Activated naive CD4-positive, alpha-beta T cell treated with anti-CD3 and anti-CD28 coated beads, Interleukin-2, amount 50 U/mL, for 72 hours (primary cell): Measurements from ENCODE around the gene TBXAS1. TPM values are rescaled to one million over a fixed set of nuclear protein-coding genes. Genes with fewer than 3 reads are reported as not detected.

Source experiments
- ATAC-seq, 2 donors: fragments of 150-1000 bp; cut with Tn5 transposase; 2 replicates each; pipeline ENCODE4 v1.10.0; 2021; ENCODE audit warnings: mild to moderate bottlenecking in 2 of 2, moderate library complexity in 2 of 2
- DNase-seq, 2 donors: peaks; one replicate each; pipeline ENCODE4 v3.0.0; 2021 to 2022; ENCODE audit warnings: low spot score in 2 of 2
- H3K27ac Mint-ChIP-seq, 2 donors: one replicate each; pipeline ENCODE4 v1.8.0; 2022; ENCODE audit warnings: mild to moderate bottlenecking in 2 of 2, mixed read lengths in 2 of 2
- H3K36me3 Mint-ChIP-seq, 2 donors: one replicate each; pipeline ENCODE4 v1.8.0; 2022; ENCODE audit warnings: mixed read lengths in 2 of 2
- H3K9me3 Mint-ChIP-seq, 2 donors: one replicate each; pipeline ENCODE4 v1.8.0; 2022; ENCODE audit warnings: mixed read lengths in 2 of 2
- total RNA-seq, 2 donors: library from RNA; stranded (reverse); gene quantifications; one replicate each; pipeline ENCODE4 v1.2.3, GENCODE V29; 2022

The TBXAS1 gene
- total RNA-seq: 1 to 10 TPM; 1.4 to 5.8 TPM

GRCh38 chr7:139829025-139829774 is at the start of gene TBXAS1:
Gene TBXAS1 (plus strand): TSS chr7:139829264. CDS start chr7:139829391, 127 bp downstream.
- DNase-seq (peak in 1 of 2 donors; percentile 4), ATAC-seq (peak; percentile 65 to 67)
- Mint-ChIP-seq H3K27ac (peak within 1 kb of the TSS; percentile 67 to 87), H3K9me3 (peaks cover 8 to 12% of the 10 kb centered on the region in 2 donors), H3K36me3 (peaks cover 17 to 23% of the 10 kb centered on the region in 2 donors)

- ATAC-seq (no peak), DNase-seq (no peak)
- H3K36me3 Mint-ChIP-seq: peaks cover 5 to 14% of the 10 kb centered on the region in 2 donors
- no peaks in the 10 kb centered on the region for H3K9me3 Mint-ChIP-seq
- H3K27ac Mint-ChIP-seq: no peak overlapping the region
Measured at GRCh38 chr7:139782932-139783331, 46.1 kb upstream of the TBXAS1 start.

GRCh38 chr7:139783647-139784385 is 45.2 kb upstream of the TBXAS1 start:
- no peak for DNase-seq
- peaks cover 5 to 7% of the 10 kb centered on the region in 2 donors for H3K36me3 Mint-ChIP-seq
- no peaks in the 10 kb centered on the region for H3K9me3 Mint-ChIP-seq
- H3K27ac Mint-ChIP-seq: no peak overlapping the region
- ATAC-seq: peak; percentile 38 to 58

- no peak for ATAC-seq
- DNase-seq: no peak
- Mint-ChIP-seq H3K36me3 (peaks cover 0 to 5% of the 10 kb centered on the region in 2 donors), H3K27ac (no peak overlapping the region), H3K9me3 (no peaks in the 10 kb centered on the region)
Measured at GRCh38 chr7:139784648-139785047, 44.4 kb upstream of the TBXAS1 start.

- no peak for DNase-seq
- no peak for ATAC-seq
- H3K9me3 Mint-ChIP-seq: peaks cover 4 to 6% of the 10 kb centered on the region in 2 donors
- H3K36me3 Mint-ChIP-seq: peaks cover 0 to 6% of the 10 kb centered on the region in 2 donors
- H3K27ac Mint-ChIP-seq: no peak overlapping the region
Measured at GRCh38 chr7:139791316-139791715, 37.7 kb upstream of the TBXAS1 start.

- Mint-ChIP-seq H3K9me3 (peaks cover 7 to 8% of the 10 kb centered on the region in 2 donors), H3K36me3 (peaks cover 4 to 10% of the 10 kb centered on the region in 2 donors), H3K27ac (peak overlapping the region in 1 of 2 donors; percentile 44)
- ATAC-seq: no peak
- no peak for DNase-seq
Measured at GRCh38 chr7:139797607-139798006, 31.5 kb upstream of the TBXAS1 start.

GRCh38 chr7:139798221-139798620 is 30.8 kb upstream of the TBXAS1 start:
- H3K27ac Mint-ChIP-seq: peak overlapping the region in 1 of 2 donors; percentile 44
- H3K36me3 Mint-ChIP-seq: peaks cover 10 to 16% of the 10 kb centered on the region in 2 donors
- ATAC-seq: no peak
- no peak for DNase-seq
- peaks cover 13 to 14% of the 10 kb centered on the region in 2 donors for H3K9me3 Mint-ChIP-seq

- Mint-ChIP-seq H3K36me3 (peaks cover 11 to 20% of the 10 kb centered on the region in 2 donors), H3K9me3 (peaks cover 13 to 15% of the 10 kb centered on the region in 2 donors), H3K27ac (no peak overlapping the region)
- ATAC-seq: no peak
- no peak for DNase-seq
Measured at GRCh38 chr7:139798892-139799291, 30.2 kb upstream of the TBXAS1 start.

GRCh38 chr7:139799586-139799985 is 29.5 kb upstream of the TBXAS1 start:
- peaks cover 17% of the 10 kb centered on the region in 2 donors for H3K9me3 Mint-ChIP-seq
- H3K36me3 Mint-ChIP-seq: peaks cover 14 to 23% of the 10 kb centered on the region in 2 donors
- no peak overlapping the region for H3K27ac Mint-ChIP-seq
- DNase-seq (no peak), ATAC-seq (no peak)

GRCh38 chr7:139804571-139804970 is 24.5 kb upstream of the TBXAS1 start:
- ATAC-seq (no peak), DNase-seq (no peak)
- Mint-ChIP-seq H3K36me3 (peaks cover 19 to 22% of the 10 kb centered on the region in 2 donors), H3K9me3 (peaks cover 17 to 22% of the 10 kb centered on the region in 2 donors), H3K27ac (no peak overlapping the region)

GRCh38 chr7:139807009-139807408 is 22.1 kb upstream of the TBXAS1 start:
- H3K36me3 Mint-ChIP-seq: peaks cover 19 to 22% of the 10 kb centered on the region in 2 donors
- ATAC-seq (no peak), DNase-seq (no peak)
- no peak overlapping the region for H3K27ac Mint-ChIP-seq
- peaks cover 17 to 22% of the 10 kb centered on the region in 2 donors for H3K9me3 Mint-ChIP-seq

GRCh38 chr7:139808427-139808826 is 20.6 kb upstream of the TBXAS1 start:
- Mint-ChIP-seq H3K9me3 (peaks cover 7 to 13% of the 10 kb centered on the region in 2 donors), H3K36me3 (peaks cover 8 to 10% of the 10 kb centered on the region in 2 donors), H3K27ac (no peak overlapping the region)
- no peak for DNase-seq
- no peak for ATAC-seq

GRCh38 chr7:139808846-139809442 is 20.1 kb upstream of the TBXAS1 start:
- ATAC-seq (no peak), DNase-seq (no peak)
- Mint-ChIP-seq H3K36me3 (peaks cover 8 to 9% of the 10 kb centered on the region in 2 donors), H3K9me3 (peaks cover 7 to 13% of the 10 kb centered on the region in 2 donors), H3K27ac (no peak overlapping the region)

GRCh38 chr7:139811066-139811465 is 18.0 kb upstream of the TBXAS1 start:
- no peak for DNase-seq
- ATAC-seq: peak; percentile 73 to 94
- Mint-ChIP-seq H3K27ac (no peak overlapping the region), H3K36me3 (peaks cover 0 to 9% of the 10 kb centered on the region in 2 donors), H3K9me3 (peaks cover 0 to 13% of the 10 kb centered on the region in 2 donors)

GRCh38 chr7:139813151-139813550 is 15.9 kb upstream of the TBXAS1 start:
- DNase-seq (no peak), ATAC-seq (no peak)
- Mint-ChIP-seq H3K27ac (no peak overlapping the region), H3K36me3 (peaks cover 0 to 20% of the 10 kb centered on the region in 2 donors), H3K9me3 (peaks cover 0 to 16% of the 10 kb centered on the region in 2 donors)

- no peak overlapping the region for H3K27ac Mint-ChIP-seq
- peaks cover 0 to 16% of the 10 kb centered on the region in 2 donors for H3K9me3 Mint-ChIP-seq
- DNase-seq: no peak
- no peak for ATAC-seq
- H3K36me3 Mint-ChIP-seq: peaks cover 0 to 20% of the 10 kb centered on the region in 2 donors
Measured at GRCh38 chr7:139813689-139814088, 15.4 kb upstream of the TBXAS1 start.

- no peak overlapping the region for H3K27ac Mint-ChIP-seq
- H3K9me3 Mint-ChIP-seq: peaks cover 0 to 16% of the 10 kb centered on the region in 2 donors
- H3K36me3 Mint-ChIP-seq: peaks cover 0 to 20% of the 10 kb centered on the region in 2 donors
- DNase-seq (no peak), ATAC-seq (no peak)
Measured at GRCh38 chr7:139817249-139817648, 11.8 kb upstream of the TBXAS1 start.
